ENCODE results near the gene PLN.

Gene PLN

GRCh38 chr6:118589649-118590365 lies 41.7 kb downstream of the PLN start:
- H3K27ac Mint-ChIP-seq = no peak overlapping the region
- no peak for TF ChIP-seq CTCF (IDR thresholded peaks at IDR 0.05)
- peaks cover 17% of the 10 kb centered on the region for H3K4me1 Mint-ChIP-seq

GRCh38 chr6:118591897-118592296 lies 43.8 kb downstream of the PLN start:
- TF ChIP-seq CTCF (IDR thresholded peaks at IDR 0.05) = no peak
- Mint-ChIP-seq H3K36me3 (ENCODE audit: low read depth) (peaks cover 33% of the 10 kb centered on the region), H3K4me1 (peaks cover 17% of the 10 kb centered on the region), H3K9me3 (peaks cover 15% of the 10 kb centered on the region), H3K4me3 (no peak overlapping the region), H3K27me3 (ENCODE audit: low read depth, poor library complexity) (peaks cover 3% of the 10 kb centered on the region), H3K27ac (peak overlapping the region; percentile 22)
- DNase-seq = no peak

More at GRCh38 chr6:118589649-118590365, 41.7 kb downstream of the PLN start:
- H3K9me3 Mint-ChIP-seq = peaks cover 6% of the 10 kb centered on the region
- H3K27me3 Mint-ChIP-seq (ENCODE audit: low read depth, poor library complexity) = no peaks in the 10 kb centered on the region
- no peak for DNase-seq
- peaks cover 26% of the 10 kb centered on the region for H3K36me3 Mint-ChIP-seq (ENCODE audit: low read depth)
- H3K4me3 Mint-ChIP-seq = no peak overlapping the region

- peaks cover 10% of the 10 kb centered on the region for H3K4me1 Mint-ChIP-seq
- no peak overlapping the region for H3K4me3 Mint-ChIP-seq
- peaks cover 15% of the 10 kb centered on the region for H3K9me3 Mint-ChIP-seq
- H3K27me3 Mint-ChIP-seq (ENCODE audit: low read depth, poor library complexity) = peaks cover 3% of the 10 kb centered on the region
- H3K27ac Mint-ChIP-seq = no peak overlapping the region
- DNase-seq = no peak
- peaks cover 35% of the 10 kb centered on the region for H3K36me3 Mint-ChIP-seq (ENCODE audit: low read depth)
- no peak for TF ChIP-seq CTCF (IDR thresholded peaks at IDR 0.05)
Measured at GRCh38 chr6:118594877-118595276, 46.8 kb downstream of the PLN start.

- H3K27me3 Mint-ChIP-seq (ENCODE audit: low read depth, poor library complexity) = peaks cover 3% of the 10 kb centered on the region
Measured at GRCh38 chr6:118596774-118597320, 48.8 kb downstream of the PLN start.

GRCh38 chr6:118597636-118598035 lies 49.5 kb downstream of the PLN start:
- no peaks in the 10 kb centered on the region for H3K4me1 Mint-ChIP-seq
- no peak for TF ChIP-seq CTCF (IDR thresholded peaks at IDR 0.05)
- H3K9me3 Mint-ChIP-seq = peaks cover 18% of the 10 kb centered on the region
- H3K4me3 Mint-ChIP-seq = no peak overlapping the region
- H3K36me3 Mint-ChIP-seq (ENCODE audit: low read depth) = peaks cover 32% of the 10 kb centered on the region
- H3K27me3 Mint-ChIP-seq (ENCODE audit: low read depth, poor library complexity) = peaks cover 3% of the 10 kb centered on the region
- DNase-seq = no peak
- no peak overlapping the region for H3K27ac Mint-ChIP-seq

More at GRCh38 chr6:118596774-118597320, 48.8 kb downstream of the PLN start:
- TF ChIP-seq CTCF (IDR thresholded peaks at IDR 0.05) = no peak
- Mint-ChIP-seq H3K4me1 (no peaks in the 10 kb centered on the region), H3K36me3 (ENCODE audit: low read depth) (peaks cover 32% of the 10 kb centered on the region), H3K9me3 (peaks cover 15% of the 10 kb centered on the region), H3K27ac (peak overlapping the region; percentile 12), H3K4me3 (no peak overlapping the region)
- no peak for DNase-seq

- Mint-ChIP-seq H3K36me3 (ENCODE audit: low read depth) (peaks cover 30% of the 10 kb centered on the region), H3K4me1 (no peaks in the 10 kb centered on the region)
Measured at GRCh38 chr6:118598324-118598723, 50.2 kb downstream of the PLN start.

More at GRCh38 chr6:118598324-118598723, 50.2 kb downstream of the PLN start:
- H3K27me3 Mint-ChIP-seq (ENCODE audit: low read depth, poor library complexity) = peaks cover 3% of the 10 kb centered on the region
- TF ChIP-seq CTCF (IDR thresholded peaks at IDR 0.05) = no peak
- peaks cover 21% of the 10 kb centered on the region for H3K9me3 Mint-ChIP-seq
- H3K27ac Mint-ChIP-seq = no peak overlapping the region
- DNase-seq = no peak
- H3K4me3 Mint-ChIP-seq = no peak overlapping the region

All from nephron progenitor cell (in vitro differentiated cells).